Neuronal stem cell (in vitro differentiated cells): Measurements from ENCODE around the gene GASK1A.

Source experiments
- DNase-seq: peaks from one replicate; pipeline ENCODE4 v3.0.0-alpha.2; 2013; ENCODE audit warnings: low spot score
- H2AFZ ChIP-seq: one replicate; pipeline ENCODE4 v1.6.1; 2013; ENCODE audit warnings: mild to moderate bottlenecking, low read length, inconsistent platforms
- H2AK5ac ChIP-seq: 2 replicates; pipeline ENCODE4 v1.6.1; 2013; ENCODE audit warnings: low read depth, mild to moderate bottlenecking, inconsistent platforms, low read length, moderate library complexity, mixed read lengths
- H2BK120ac ChIP-seq: 2 replicates; pipeline ENCODE4 v1.6.1; 2013; ENCODE audit warnings: low read depth, mild to moderate bottlenecking, inconsistent platforms, low read length, moderate library complexity, mixed read lengths
- H2BK12ac ChIP-seq: one replicate; pipeline ENCODE4 v1.6.1; 2013; ENCODE audit warnings: low read length, inconsistent platforms
- H2BK15ac ChIP-seq: 2 replicates; pipeline ENCODE4 v1.6.1; 2013; ENCODE audit warnings: mild to moderate bottlenecking, low read length, inconsistent platforms, mixed read lengths
- H2BK5ac ChIP-seq: one replicate; pipeline ENCODE4 v1.6.1; 2013; ENCODE audit warnings: inconsistent platforms, mild to moderate bottlenecking, low read length, moderate library complexity
- H3K14ac ChIP-seq: one replicate; pipeline ENCODE4 v1.6.1; 2013; ENCODE audit warnings: low read length, inconsistent platforms
- H3K18ac ChIP-seq: 2 replicates; pipeline ENCODE4 v1.6.1; 2013; ENCODE audit warnings: low read length, inconsistent platforms
- H3K23ac ChIP-seq: 2 replicates; pipeline ENCODE4 v1.6.1; 2013; ENCODE audit warnings: low read depth, mild to moderate bottlenecking, mixed read lengths, low read length, inconsistent platforms; ENCODE audit not compliant: poor library complexity
- H3K27ac ChIP-seq: replicated peaks from 3 replicates; pipeline ENCODE4 v1.5.1; 2013; ENCODE audit warnings: low read length, inconsistent platforms
- H3K27me3 ChIP-seq, 3 experiments: 2 replicates each; pipeline ENCODE4 v1.6.1; 2013; ENCODE audit warnings: low read length in 3 of 3, mild to moderate bottlenecking in 2 of 3, inconsistent platforms in 1 of 3, low read depth in 1 of 3, mixed read lengths in 1 of 3, moderate library complexity in 1 of 3; ENCODE audit not compliant: control insufficient read depth in 3 of 3, insufficient read depth in 3 of 3
- H3K36me3 ChIP-seq, 2 donors: replicated peaks in 1 of 2; 2 replicates each; pipeline ENCODE4 v1.6.1; 2013; ENCODE audit warnings: low read length in 2 of 2; ENCODE audit not compliant: control insufficient read depth in 2 of 2, insufficient read depth in 2 of 2
- H3K4ac ChIP-seq: 2 replicates; pipeline ENCODE4 v1.6.1; 2013; ENCODE audit warnings: inconsistent platforms, mild to moderate bottlenecking, low read length, moderate library complexity
- H3K4me1 ChIP-seq, 2 donors: 1 replicate in 1 of 2; 2 replicates in 1 of 2; pipeline ENCODE4 v1.6.1; 2013; ENCODE audit warnings: low read length in 2 of 2, low read depth in 1 of 2; ENCODE audit not compliant: control insufficient read depth in 2 of 2, insufficient read depth in 1 of 2
- H3K4me2 ChIP-seq: one replicate; pipeline ENCODE4 v1.6.1; 2013; ENCODE audit warnings: mild to moderate bottlenecking, low read length, inconsistent platforms; ENCODE audit not compliant: insufficient read depth, poor library complexity, severe bottlenecking
- H3K4me3 ChIP-seq, 2 donors: 2 replicates each; pipeline ENCODE4 v1.5.1; 2013; ENCODE audit warnings: low read length in 2 of 2, mild to moderate bottlenecking in 2 of 2, inconsistent platforms in 1 of 2, moderate library complexity in 1 of 2
- H3K79me1 ChIP-seq: one replicate; pipeline ENCODE4 v1.6.1; 2013; ENCODE audit warnings: low read depth, mild to moderate bottlenecking, inconsistent platforms, low read length, moderate library complexity
- H3K9ac ChIP-seq: one replicate; pipeline ENCODE4 v1.6.1; 2013; ENCODE audit warnings: mild to moderate bottlenecking, low read depth, low read length, inconsistent platforms; ENCODE audit not compliant: poor library complexity
- H3K9me3 ChIP-seq, 2 donors: replicated peaks in 1 of 2; 2 replicates each; pipeline versions ENCODE3 to v1.6.1; 2013; ENCODE audit warnings: low read length in 2 of 2, mild to moderate bottlenecking in 2 of 2, inconsistent platforms in 1 of 2, low read depth in 1 of 2, mixed read lengths in 1 of 2, moderate library complexity in 1 of 2; ENCODE audit not compliant: control insufficient read depth in 2 of 2, insufficient read depth in 1 of 2
- H4K8ac ChIP-seq: one replicate; pipeline ENCODE4 v1.6.1; 2013; ENCODE audit warnings: low read depth, mild to moderate bottlenecking, inconsistent platforms, low read length, moderate library complexity
- H4K91ac ChIP-seq: one replicate; pipeline ENCODE4 v1.6.1; 2013; ENCODE audit warnings: low read length, low read depth, mild to moderate bottlenecking, inconsistent platforms; ENCODE audit not compliant: poor library complexity
- WGBS, 2 donors: extraction: QIAGEN DNeasy Blood & Tissue Kit; methylation state at CpG; one replicate each; pipeline ENCODE4 v1.1.7; 2013; ENCODE audit warnings: missing lambda C conversion rate in 2 of 2, mixed read lengths in 1 of 2; ENCODE audit not compliant: insufficient read length in 2 of 2, insufficient replicate concordance in 1 of 2; ENCODE audit errors: extremely low coverage in 2 of 2; 5-methylcytosine and 5-hydroxymethylcytosine counted together

The GASK1A gene

DNA sequence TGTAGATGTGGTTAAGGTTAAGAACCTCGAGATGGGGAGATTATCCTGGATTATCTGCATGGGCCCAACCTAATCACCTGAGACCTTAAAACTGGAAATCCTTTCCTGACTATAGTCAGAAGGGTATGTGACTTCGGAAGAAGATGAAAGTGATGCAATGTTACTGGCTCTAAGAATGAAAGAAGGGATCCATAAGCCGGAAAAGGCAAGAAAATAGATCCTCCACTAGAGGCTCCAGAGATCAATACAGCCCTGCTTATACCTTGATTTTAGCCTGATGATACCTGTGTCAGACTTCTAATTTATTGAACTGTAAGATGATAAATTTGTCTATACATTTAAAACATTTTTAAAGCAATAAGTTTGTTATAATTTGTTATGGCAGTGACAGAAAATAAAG lies 21.5 kb upstream of the GASK1A start:
- H3K9me3 ChIP-seq = no peaks in the 10 kb centered on the region
- H3K36me3 ChIP-seq = no peaks in the 10 kb centered on the region
- no peak overlapping the region for H3K4ac ChIP-seq
- H2BK120ac ChIP-seq = no peak overlapping the region
- no peak overlapping the region for H3K4me3 ChIP-seq
- DNase-seq = no peak
- H3K4me2 ChIP-seq = no peak overlapping the region
- H3K4me1 ChIP-seq = no peaks in the 10 kb centered on the region
- no peak overlapping the region for H2BK15ac ChIP-seq
- H2AK5ac ChIP-seq = no peak overlapping the region
- no peak overlapping the region for H2BK5ac ChIP-seq
- H4K91ac ChIP-seq = no peak overlapping the region
- H2AFZ ChIP-seq = no peak overlapping the region
- H3K18ac ChIP-seq = no peak overlapping the region
- no peak overlapping the region for H3K9ac ChIP-seq
- H4K8ac ChIP-seq = no peak overlapping the region
- H3K27me3 ChIP-seq = no peaks in the 10 kb centered on the region
- no peak overlapping the region for H3K27ac ChIP-seq
- H3K14ac ChIP-seq = no peak overlapping the region
- H3K23ac ChIP-seq = no peak overlapping the region
- WGBS, 2 donors = no CpG with 5 or more reads among the region's 3 CpGs
- no peaks in the 10 kb centered on the region for H3K79me1 ChIP-seq
- no peak overlapping the region for H2BK12ac ChIP-seq

DNA sequence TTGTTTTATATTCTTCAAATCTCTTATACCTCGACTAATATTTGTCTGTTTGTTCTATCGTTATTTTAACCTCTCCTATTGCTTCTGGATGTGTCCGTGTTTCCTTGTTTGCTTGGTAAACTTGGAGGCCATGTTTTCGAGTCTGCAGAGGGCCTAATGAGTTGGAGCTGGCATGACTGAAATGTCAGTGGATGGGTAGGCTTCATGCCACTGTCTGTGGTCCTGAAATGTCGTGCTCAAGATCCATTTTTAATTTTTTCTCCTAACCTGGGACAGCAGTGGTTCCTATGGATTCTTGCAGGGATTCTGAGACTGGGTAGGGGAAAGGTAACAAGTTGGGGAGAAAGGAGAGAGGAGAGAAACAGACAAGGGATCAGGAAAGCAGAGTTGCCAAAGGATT lies 18.8 kb upstream of the GASK1A start:
- no peak overlapping the region for H2BK12ac ChIP-seq
- H4K91ac ChIP-seq = no peak overlapping the region
- no CpG with 5 or more reads among the region's 5 CpGs for WGBS, 2 donors
- no peak overlapping the region for H2AFZ ChIP-seq
- no peak overlapping the region for H4K8ac ChIP-seq
- no peaks in the 10 kb centered on the region for H3K79me1 ChIP-seq
- no peak overlapping the region for H3K23ac ChIP-seq
- H3K4me2 ChIP-seq = no peak overlapping the region
- no peaks in the 10 kb centered on the region for H3K9me3 ChIP-seq
- no peak overlapping the region for H2BK5ac ChIP-seq
- no peak overlapping the region for H2BK15ac ChIP-seq
- no peak overlapping the region for H3K9ac ChIP-seq
- no peaks in the 10 kb centered on the region for H3K27me3 ChIP-seq
- DNase-seq = no peak
- H3K36me3 ChIP-seq = no peaks in the 10 kb centered on the region
- H3K4ac ChIP-seq = no peak overlapping the region
- no peak overlapping the region for H3K27ac ChIP-seq
- no peak overlapping the region for H3K18ac ChIP-seq
- no peaks in the 10 kb centered on the region for H3K4me1 ChIP-seq
- H2BK120ac ChIP-seq = no peak overlapping the region
- no peak overlapping the region for H3K4me3 ChIP-seq
- no peak overlapping the region for H3K14ac ChIP-seq
- H2AK5ac ChIP-seq = no peak overlapping the region

DNA sequence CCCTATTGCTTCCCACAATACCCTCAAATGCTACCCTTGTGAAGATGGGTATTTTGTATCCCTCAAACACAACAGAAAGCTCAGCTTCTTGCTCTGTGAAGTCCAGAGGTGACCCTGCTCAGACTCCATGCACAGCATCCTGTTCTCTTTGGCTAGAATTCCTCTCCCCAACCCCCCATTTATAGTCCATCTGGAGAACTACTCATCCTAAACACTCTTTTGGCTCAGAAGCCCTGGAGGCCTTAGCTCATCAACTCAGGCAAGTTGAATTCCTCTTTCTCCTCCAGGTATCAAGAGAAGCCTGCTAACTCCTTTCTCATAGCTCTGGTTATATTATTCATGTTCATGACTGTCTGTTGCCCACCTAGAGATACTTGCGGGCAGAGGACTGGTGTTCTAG lies 18.3 kb upstream of the GASK1A start:
- no peak overlapping the region for H4K8ac ChIP-seq
- no peak overlapping the region for H3K23ac ChIP-seq
- H2BK120ac ChIP-seq = no peak overlapping the region
- no peaks in the 10 kb centered on the region for H3K27me3 ChIP-seq
- no peak overlapping the region for H3K9ac ChIP-seq
- no peak overlapping the region for H3K4ac ChIP-seq
- no CpG with 5 or more reads among the region's 1 CpG for WGBS, 2 donors
- H3K14ac ChIP-seq = no peak overlapping the region
- H3K4me3 ChIP-seq = no peak overlapping the region
- H3K18ac ChIP-seq = no peak overlapping the region
- no peak overlapping the region for H2AK5ac ChIP-seq
- H3K27ac ChIP-seq = no peak overlapping the region
- no peak overlapping the region for H4K91ac ChIP-seq
- H2BK15ac ChIP-seq = no peak overlapping the region
- H3K4me2 ChIP-seq = no peak overlapping the region
- no peaks in the 10 kb centered on the region for H3K36me3 ChIP-seq
- H3K4me1 ChIP-seq = no peaks in the 10 kb centered on the region
- DNase-seq = no peak
- no peak overlapping the region for H2BK12ac ChIP-seq
- no peak overlapping the region for H2AFZ ChIP-seq
- no peak overlapping the region for H2BK5ac ChIP-seq
- H3K79me1 ChIP-seq = no peaks in the 10 kb centered on the region
- no peaks in the 10 kb centered on the region for H3K9me3 ChIP-seq

DNA sequence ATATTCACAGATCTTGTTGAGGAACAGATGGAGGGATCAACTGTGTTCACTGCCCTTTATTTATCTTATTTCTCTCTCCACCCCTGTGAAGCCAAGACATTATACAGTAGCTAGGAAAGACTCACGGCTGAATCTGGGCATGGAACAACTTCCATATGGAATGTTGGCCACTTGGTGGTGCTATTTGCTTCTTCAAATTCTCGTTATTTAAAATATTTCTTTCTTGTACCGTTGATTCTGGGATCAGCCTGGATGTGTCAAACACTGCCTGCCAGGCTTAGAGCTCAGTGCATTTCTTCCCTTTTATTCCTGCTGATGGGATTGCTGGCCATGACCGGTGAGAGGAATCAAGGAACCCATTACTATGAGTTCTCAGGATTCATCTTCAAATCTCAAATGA lies 17.5 kb upstream of the GASK1A start:
- H3K36me3 ChIP-seq = no peaks in the 10 kb centered on the region
- H3K9me3 ChIP-seq = no peaks in the 10 kb centered on the region
- H3K9ac ChIP-seq = no peak overlapping the region
- no peak overlapping the region for H3K4ac ChIP-seq
- no peak overlapping the region for H2BK5ac ChIP-seq
- no peak overlapping the region for H3K4me2 ChIP-seq
- H4K8ac ChIP-seq = no peak overlapping the region
- H3K27me3 ChIP-seq = no peaks in the 10 kb centered on the region
- H2AFZ ChIP-seq = no peak overlapping the region
- no peak overlapping the region for H2BK15ac ChIP-seq
- no peak overlapping the region for H4K91ac ChIP-seq
- no peak overlapping the region for H2BK12ac ChIP-seq
- no peak overlapping the region for H3K27ac ChIP-seq
- H3K23ac ChIP-seq = no peak overlapping the region
- H3K4me1 ChIP-seq = no peaks in the 10 kb centered on the region
- H2BK120ac ChIP-seq = no peak overlapping the region
- H3K4me3 ChIP-seq = no peak overlapping the region
- no peak overlapping the region for H3K18ac ChIP-seq
- DNase-seq = peak; percentile 51
- WGBS, 2 donors = no CpG with 5 or more reads among the region's 4 CpGs
- no peak overlapping the region for H3K14ac ChIP-seq
- H3K79me1 ChIP-seq = no peaks in the 10 kb centered on the region
- no peak overlapping the region for H2AK5ac ChIP-seq
